ENCODE measurements around the gene SOBP.

SOBP gene

DNA sequence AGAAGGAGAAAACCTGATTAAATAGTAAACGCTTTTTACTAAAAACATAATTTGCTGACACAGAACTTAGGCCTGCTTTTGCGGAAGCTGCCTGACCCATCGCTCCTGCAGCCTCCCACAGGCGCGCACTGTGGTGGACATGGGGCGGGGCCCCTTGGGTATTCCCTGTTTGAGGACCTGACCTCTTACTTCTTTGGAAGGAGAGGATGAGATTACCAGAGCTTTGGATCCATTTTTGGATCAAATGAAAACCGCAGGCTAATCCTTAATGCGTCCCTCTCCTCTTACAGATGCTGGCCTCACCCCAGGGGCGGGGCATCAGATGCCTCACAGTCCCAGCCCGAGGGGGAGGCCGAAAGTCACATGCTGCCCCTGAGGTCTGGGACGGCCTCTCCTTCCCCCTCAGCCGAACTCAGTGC is 183.2 kb downstream of the SOBP start:
- Histone ChIP-seq H3K4me1 (ENCODE audit: control insufficient read depth in 1 of 2, insufficient read depth in 2 of 2, low read length in 2 of 2) (peaks cover 0 to 7% of the 10 kb centered on the region in 2 donors), H3K4me3 (ENCODE audit: low read depth in 1 of 2, low read length in 2 of 2) (no peak overlapping the region), H3K9ac (ENCODE audit: low read depth in 1 of 2, low read length in 2 of 2) (no peak overlapping the region), H3K27me3 (ENCODE audit: control insufficient read depth in 1 of 2, insufficient read depth in 2 of 2, low read length in 2 of 2) (no peaks in the 10 kb centered on the region), H3K27ac (ENCODE audit: low read depth, low read length) (no peak overlapping the region), H3K36me3 (ENCODE audit: control insufficient read depth in 1 of 2, insufficient read depth in 2 of 2, low read length in 2 of 2) (no peaks in the 10 kb centered on the region), H3K9me3 (ENCODE audit: control insufficient read depth in 1 of 2, low read length in 2 of 2) (no peaks in the 10 kb centered on the region)

DNA sequence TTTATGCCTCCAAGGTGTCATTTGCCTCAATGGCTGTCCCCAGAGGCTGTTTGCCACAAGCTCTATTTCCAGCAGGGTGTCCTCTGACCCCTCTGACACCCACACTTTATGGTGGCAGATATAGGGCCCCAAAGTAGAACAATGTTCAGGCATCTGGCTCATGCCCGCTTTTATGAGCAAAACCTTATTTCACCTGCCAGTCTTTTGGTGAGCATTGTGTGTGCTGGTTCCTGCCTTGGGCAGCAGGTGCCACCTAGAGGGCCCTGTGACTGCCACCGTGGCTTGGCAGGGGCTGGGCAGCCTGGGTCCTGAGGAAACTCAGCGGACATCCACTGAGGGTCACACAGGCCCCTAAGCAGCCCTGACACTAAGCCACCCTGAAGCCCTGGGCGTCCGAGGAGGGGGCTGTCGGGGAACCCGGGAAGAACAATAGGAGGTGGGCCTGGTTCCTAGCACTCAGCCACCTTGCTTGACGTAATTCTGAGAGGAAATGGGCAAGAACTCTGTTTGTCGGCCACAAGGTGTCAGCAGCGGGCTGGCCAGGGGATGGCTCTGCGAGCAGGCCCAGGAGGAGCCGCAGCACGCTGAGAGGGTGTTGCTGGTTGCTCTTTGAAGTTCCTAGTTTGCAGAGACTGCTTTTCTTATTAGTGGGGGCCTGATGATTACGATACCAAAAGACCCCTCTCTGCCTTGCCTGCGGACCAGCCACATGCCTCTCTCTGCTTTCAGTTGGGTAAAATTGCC is 185.2 kb downstream of the SOBP start:
- H3K4me3 ChIP-seq (ENCODE audit: low read depth in 1 of 2, low read length in 2 of 2) = peak overlapping the region; percentile 53 to 58

DNA sequence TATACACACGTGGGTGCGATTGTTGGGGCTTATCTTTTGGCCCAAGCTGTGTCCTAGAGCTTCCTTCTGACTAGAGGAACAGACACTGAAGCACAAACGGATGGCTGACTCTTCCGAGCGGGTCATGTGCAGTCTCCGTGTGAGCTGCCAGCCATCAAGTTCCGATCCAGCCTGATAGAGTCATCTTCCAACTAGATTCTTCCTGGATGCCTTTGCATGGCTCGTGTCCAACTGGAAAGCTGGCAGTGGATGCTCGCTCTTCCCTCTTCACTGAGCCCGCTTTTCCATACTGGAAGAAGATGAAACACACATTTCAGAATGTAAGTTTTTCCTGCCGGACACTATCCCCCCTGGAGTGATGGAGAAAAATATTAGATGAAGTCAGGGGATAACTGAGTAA is 186.1 kb downstream of the SOBP start:
- H3K4me1 ChIP-seq (ENCODE audit: control insufficient read depth in 1 of 2, insufficient read depth in 2 of 2, low read length in 2 of 2) = peaks cover 0 to 5% of the 10 kb centered on the region in 2 donors
- no peak overlapping the region for H3K9ac ChIP-seq (ENCODE audit: low read depth in 1 of 2, low read length in 2 of 2)
- no peaks in the 10 kb centered on the region for H3K27me3 ChIP-seq (ENCODE audit: control insufficient read depth in 1 of 2, insufficient read depth in 2 of 2, low read length in 2 of 2)
- no peaks in the 10 kb centered on the region for H3K36me3 ChIP-seq (ENCODE audit: control insufficient read depth in 1 of 2, insufficient read depth in 2 of 2, low read length in 2 of 2)
- no peaks in the 10 kb centered on the region for H3K9me3 ChIP-seq (ENCODE audit: control insufficient read depth in 1 of 2, low read length in 2 of 2)
- no peak overlapping the region for H3K27ac ChIP-seq (ENCODE audit: low read depth, low read length)
- H3K4me3 ChIP-seq (ENCODE audit: low read depth in 1 of 2, low read length in 2 of 2) = no peak overlapping the region

More for the DNA sequence above, 185.2 kb downstream of the SOBP start:
- Histone ChIP-seq H3K9ac (ENCODE audit: low read depth in 1 of 2, low read length in 2 of 2) (peak overlapping the region; percentile 45 to 52), H3K9me3 (ENCODE audit: control insufficient read depth in 1 of 2, low read length in 2 of 2) (no peaks in the 10 kb centered on the region), H3K36me3 (ENCODE audit: control insufficient read depth in 1 of 2, insufficient read depth in 2 of 2, low read length in 2 of 2) (no peaks in the 10 kb centered on the region), H3K27ac (ENCODE audit: low read depth, low read length) (no peak overlapping the region), H3K4me1 (ENCODE audit: control insufficient read depth in 1 of 2, insufficient read depth in 2 of 2, low read length in 2 of 2) (peaks cover 0 to 7% of the 10 kb centered on the region in 2 donors), H3K27me3 (ENCODE audit: control insufficient read depth in 1 of 2, insufficient read depth in 2 of 2, low read length in 2 of 2) (no peaks in the 10 kb centered on the region)

DNA sequence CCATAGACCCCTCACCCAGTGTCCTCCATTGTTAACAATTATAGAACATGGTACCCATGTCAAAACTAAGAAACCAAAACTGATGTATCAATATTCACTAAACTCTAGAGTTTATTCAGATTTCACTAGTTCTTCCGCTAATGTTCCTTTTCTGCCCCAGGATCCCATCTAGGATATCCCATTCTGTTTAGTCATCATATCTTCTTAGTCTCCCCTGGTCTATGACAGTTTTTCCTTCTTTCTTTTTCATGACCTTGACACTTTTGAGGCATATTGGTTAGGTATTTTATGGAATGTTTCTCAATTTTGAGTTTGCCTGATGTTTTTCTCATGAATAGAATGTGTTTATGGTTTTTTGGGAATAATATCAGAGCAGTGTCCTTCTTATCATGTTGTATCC is 187.5 kb downstream of the SOBP start:
- H3K27me3 ChIP-seq (ENCODE audit: control insufficient read depth in 1 of 2, insufficient read depth in 2 of 2, low read length in 2 of 2) = no peaks in the 10 kb centered on the region
- H3K36me3 ChIP-seq (ENCODE audit: control insufficient read depth in 1 of 2, insufficient read depth in 2 of 2, low read length in 2 of 2) = no peaks in the 10 kb centered on the region
- H3K4me3 ChIP-seq (ENCODE audit: low read depth in 1 of 2, low read length in 2 of 2) = no peak overlapping the region
- no peaks in the 10 kb centered on the region for H3K4me1 ChIP-seq (ENCODE audit: control insufficient read depth in 1 of 2, insufficient read depth in 2 of 2, low read length in 2 of 2)
- no peaks in the 10 kb centered on the region for H3K9me3 ChIP-seq (ENCODE audit: control insufficient read depth in 1 of 2, low read length in 2 of 2)
- H3K27ac ChIP-seq (ENCODE audit: low read depth, low read length) = no peak overlapping the region
- H3K9ac ChIP-seq (ENCODE audit: low read depth in 1 of 2, low read length in 2 of 2) = no peak overlapping the region

DNA sequence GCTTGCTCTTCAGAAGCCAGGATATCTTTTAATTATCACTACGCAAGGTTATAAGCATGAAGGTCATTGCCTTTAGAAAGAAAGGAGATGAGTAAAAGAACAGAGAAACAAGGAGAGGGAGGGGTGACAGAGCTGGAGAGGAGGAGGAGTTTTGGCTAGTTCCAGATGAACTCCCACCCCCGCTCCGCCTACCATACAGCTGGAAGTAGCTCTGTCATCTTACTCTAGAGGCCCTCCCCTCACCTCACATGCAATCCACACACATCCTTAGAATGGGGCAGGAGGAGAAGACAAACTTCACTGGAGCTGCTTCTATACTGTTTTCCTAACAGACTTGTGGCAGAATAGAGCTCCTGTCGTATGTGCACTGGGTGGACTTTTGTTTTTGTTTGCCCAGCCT is 189.5 kb downstream of the SOBP start:
- no peak overlapping the region for H3K9ac ChIP-seq (ENCODE audit: low read depth in 1 of 2, low read length in 2 of 2)
- H3K27me3 ChIP-seq (ENCODE audit: control insufficient read depth in 1 of 2, insufficient read depth in 2 of 2, low read length in 2 of 2) = no peaks in the 10 kb centered on the region
- H3K4me1 ChIP-seq (ENCODE audit: control insufficient read depth in 1 of 2, insufficient read depth in 2 of 2, low read length in 2 of 2) = no peaks in the 10 kb centered on the region
- H3K9me3 ChIP-seq (ENCODE audit: control insufficient read depth in 1 of 2, low read length in 2 of 2) = peaks cover 0 to 4% of the 10 kb centered on the region in 2 donors
- H3K27ac ChIP-seq (ENCODE audit: low read depth, low read length) = no peak overlapping the region
- no peaks in the 10 kb centered on the region for H3K36me3 ChIP-seq (ENCODE audit: control insufficient read depth in 1 of 2, insufficient read depth in 2 of 2, low read length in 2 of 2)
- no peak overlapping the region for H3K4me3 ChIP-seq (ENCODE audit: low read depth in 1 of 2, low read length in 2 of 2)

DNA sequence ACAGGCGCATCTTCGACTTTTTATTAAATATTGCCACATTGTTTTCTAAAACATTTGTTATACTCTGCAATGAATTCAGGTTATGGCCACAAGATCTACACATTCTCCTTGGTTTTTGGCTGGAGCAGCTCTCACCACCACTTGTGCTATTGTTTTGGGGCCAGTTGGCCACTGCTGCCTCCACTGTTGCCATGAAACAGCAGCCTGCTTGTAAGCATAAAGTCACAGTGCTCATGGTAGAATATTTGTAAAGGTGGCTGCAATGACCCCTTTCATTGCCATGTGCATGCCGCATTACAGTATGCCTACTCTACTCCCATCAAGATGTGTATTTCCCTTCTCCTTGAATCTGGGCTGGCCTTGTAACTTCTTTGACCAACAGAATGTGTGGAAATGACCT is 192.8 kb downstream of the SOBP start:
- Histone ChIP-seq H3K36me3 (ENCODE audit: control insufficient read depth in 1 of 2, insufficient read depth in 2 of 2, low read length in 2 of 2) (no peaks in the 10 kb centered on the region), H3K4me3 (ENCODE audit: low read depth in 1 of 2, low read length in 2 of 2) (no peak overlapping the region), H3K27me3 (ENCODE audit: control insufficient read depth in 1 of 2, insufficient read depth in 2 of 2, low read length in 2 of 2) (no peaks in the 10 kb centered on the region), H3K9me3 (ENCODE audit: control insufficient read depth in 1 of 2, low read length in 2 of 2) (peaks cover 0 to 4% of the 10 kb centered on the region in 2 donors), H3K9ac (ENCODE audit: low read depth in 1 of 2, low read length in 2 of 2) (no peak overlapping the region), H3K27ac (ENCODE audit: low read depth, low read length) (no peak overlapping the region), H3K4me1 (ENCODE audit: control insufficient read depth in 1 of 2, insufficient read depth in 2 of 2, low read length in 2 of 2) (no peaks in the 10 kb centered on the region)

DNA sequence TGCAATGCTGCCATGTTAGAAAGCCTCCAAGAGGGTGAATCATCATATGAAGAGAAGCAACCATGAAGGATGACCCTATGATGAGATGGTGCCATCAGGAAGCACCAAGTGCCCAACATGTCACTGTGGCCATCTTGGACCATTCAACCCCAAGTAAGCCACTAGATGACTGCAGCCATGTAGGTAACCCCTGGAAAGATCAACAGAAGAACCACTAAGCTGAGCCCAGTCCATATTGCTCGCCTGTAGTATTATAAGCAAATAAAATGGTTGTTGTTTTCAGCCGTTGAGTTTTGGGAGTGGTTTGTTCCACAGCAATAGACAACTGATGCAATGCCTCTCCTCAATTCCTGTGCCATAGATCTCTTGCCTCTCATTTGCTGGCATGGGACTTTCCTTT is 193.3 kb downstream of the SOBP start:
- Histone ChIP-seq H3K4me3 (ENCODE audit: low read depth in 1 of 2, low read length in 2 of 2) (no peak overlapping the region), H3K27me3 (ENCODE audit: control insufficient read depth in 1 of 2, insufficient read depth in 2 of 2, low read length in 2 of 2) (no peaks in the 10 kb centered on the region), H3K9ac (ENCODE audit: low read depth in 1 of 2, low read length in 2 of 2) (no peak overlapping the region), H3K9me3 (ENCODE audit: control insufficient read depth in 1 of 2, low read length in 2 of 2) (peaks cover 0 to 4% of the 10 kb centered on the region in 2 donors), H3K27ac (ENCODE audit: low read depth, low read length) (no peak overlapping the region), H3K4me1 (ENCODE audit: control insufficient read depth in 1 of 2, insufficient read depth in 2 of 2, low read length in 2 of 2) (no peaks in the 10 kb centered on the region), H3K36me3 (ENCODE audit: control insufficient read depth in 1 of 2, insufficient read depth in 2 of 2, low read length in 2 of 2) (no peaks in the 10 kb centered on the region)

DNA sequence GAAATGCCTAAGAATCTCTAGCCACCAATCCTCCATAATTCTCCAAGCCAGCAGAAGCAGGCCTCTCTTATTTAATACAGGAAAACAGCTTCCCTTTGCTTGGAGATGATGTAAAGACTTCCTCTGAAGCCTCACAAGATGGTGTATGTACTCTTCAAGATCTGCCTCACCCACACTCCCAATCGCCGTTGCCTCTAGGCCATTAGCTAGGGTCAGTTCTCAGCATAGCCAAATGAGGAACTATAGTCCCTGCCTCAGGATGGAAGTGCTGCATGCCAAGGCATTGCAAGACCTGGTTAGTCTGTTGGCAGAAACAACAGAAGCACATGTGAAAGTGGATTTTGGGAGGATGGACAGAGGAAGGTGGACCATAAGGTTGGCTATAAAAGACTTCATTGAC is 195.1 kb downstream of the SOBP start:
- H3K36me3 ChIP-seq (ENCODE audit: control insufficient read depth in 1 of 2, insufficient read depth in 2 of 2, low read length in 2 of 2) = no peaks in the 10 kb centered on the region
- peaks cover 0 to 4% of the 10 kb centered on the region in 2 donors for H3K9me3 ChIP-seq (ENCODE audit: control insufficient read depth in 1 of 2, low read length in 2 of 2)
- no peak overlapping the region for H3K27ac ChIP-seq (ENCODE audit: low read depth, low read length)
- no peaks in the 10 kb centered on the region for H3K4me1 ChIP-seq (ENCODE audit: control insufficient read depth in 1 of 2, insufficient read depth in 2 of 2, low read length in 2 of 2)
- no peak overlapping the region for H3K4me3 ChIP-seq (ENCODE audit: low read depth in 1 of 2, low read length in 2 of 2)
- no peak overlapping the region for H3K9ac ChIP-seq (ENCODE audit: low read depth in 1 of 2, low read length in 2 of 2)
- no peaks in the 10 kb centered on the region for H3K27me3 ChIP-seq (ENCODE audit: control insufficient read depth in 1 of 2, insufficient read depth in 2 of 2, low read length in 2 of 2)

DNA sequence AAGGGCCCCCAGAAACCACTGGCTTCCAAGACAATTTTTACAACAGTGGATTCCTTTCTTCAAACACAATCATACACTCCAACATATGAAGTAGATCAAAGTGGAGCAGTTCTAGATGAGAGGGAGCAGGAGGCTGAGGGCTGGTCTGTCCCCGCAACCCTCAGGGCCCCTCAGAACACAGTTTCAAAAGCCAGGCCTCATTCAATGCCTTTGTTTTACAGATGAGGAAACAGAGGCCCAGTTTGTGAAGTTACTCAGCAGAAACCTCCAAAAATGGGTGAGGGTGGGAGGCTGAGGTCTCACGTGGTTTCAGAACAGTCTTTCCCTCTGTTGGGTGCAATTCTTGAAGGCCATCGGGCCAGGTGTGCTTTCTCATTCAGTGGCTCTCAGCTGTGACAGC is 199.3 kb downstream of the SOBP start:
- no peak overlapping the region for H3K27ac ChIP-seq (ENCODE audit: low read depth, low read length)
- no peak overlapping the region for H3K9ac ChIP-seq (ENCODE audit: low read depth in 1 of 2, low read length in 2 of 2)
- no peak overlapping the region for H3K4me3 ChIP-seq (ENCODE audit: low read depth in 1 of 2, low read length in 2 of 2)
- H3K9me3 ChIP-seq (ENCODE audit: control insufficient read depth in 1 of 2, low read length in 2 of 2) = no peaks in the 10 kb centered on the region
- H3K4me1 ChIP-seq (ENCODE audit: control insufficient read depth in 1 of 2, insufficient read depth in 2 of 2, low read length in 2 of 2) = no peaks in the 10 kb centered on the region
- no peaks in the 10 kb centered on the region for H3K27me3 ChIP-seq (ENCODE audit: control insufficient read depth in 1 of 2, insufficient read depth in 2 of 2, low read length in 2 of 2)
- H3K36me3 ChIP-seq (ENCODE audit: control insufficient read depth in 1 of 2, insufficient read depth in 2 of 2, low read length in 2 of 2) = no peaks in the 10 kb centered on the region

DNA sequence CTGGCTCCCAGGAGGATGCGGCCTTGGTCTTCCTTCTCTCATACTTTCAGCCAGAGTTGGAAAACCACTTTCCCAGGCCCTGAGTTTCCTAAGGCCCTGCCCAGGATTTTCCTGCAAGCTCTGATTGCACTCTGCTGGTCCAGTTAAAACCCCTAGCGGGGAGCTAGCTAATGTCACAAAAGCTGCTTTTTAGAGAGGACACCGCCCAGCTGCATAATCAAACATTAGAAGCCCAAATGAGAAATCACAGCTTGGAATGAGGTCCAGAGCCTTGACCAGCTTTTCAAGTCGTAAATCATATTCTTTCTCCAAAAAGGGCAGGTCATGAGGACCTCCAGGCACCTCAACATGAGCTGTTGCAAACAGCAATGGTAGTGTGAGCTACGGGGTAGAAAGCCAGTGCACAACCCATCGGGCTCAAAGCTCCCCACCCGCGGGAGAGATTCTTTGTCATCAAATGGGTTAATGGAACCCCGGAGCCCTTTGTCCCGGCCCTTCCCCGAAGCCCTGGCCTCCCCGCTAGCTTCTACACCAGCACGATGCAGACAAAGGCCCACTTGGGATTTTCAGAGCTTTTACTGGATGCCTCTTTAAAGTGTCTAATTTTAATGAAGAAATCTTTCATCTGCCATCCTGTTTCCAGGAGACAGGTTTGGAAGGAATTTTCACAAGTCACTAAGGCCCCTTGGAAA is 200.2 kb downstream of the SOBP start:
- H3K4me3 ChIP-seq (ENCODE audit: low read depth in 1 of 2, low read length in 2 of 2) = no peak overlapping the region
- H3K9ac ChIP-seq (ENCODE audit: low read depth in 1 of 2, low read length in 2 of 2) = no peak overlapping the region
- no peak overlapping the region for H3K27ac ChIP-seq (ENCODE audit: low read depth, low read length)
- no peaks in the 10 kb centered on the region for H3K9me3 ChIP-seq (ENCODE audit: control insufficient read depth in 1 of 2, low read length in 2 of 2)
- no peaks in the 10 kb centered on the region for H3K4me1 ChIP-seq (ENCODE audit: control insufficient read depth in 1 of 2, insufficient read depth in 2 of 2, low read length in 2 of 2)
- H3K36me3 ChIP-seq (ENCODE audit: control insufficient read depth in 1 of 2, insufficient read depth in 2 of 2, low read length in 2 of 2) = no peaks in the 10 kb centered on the region
- no peaks in the 10 kb centered on the region for H3K27me3 ChIP-seq (ENCODE audit: control insufficient read depth in 1 of 2, insufficient read depth in 2 of 2, low read length in 2 of 2)

All from duodenal mucosa (tissue), 2 donors.